BLaER1 (cell line): ENCODE results near the gene TPCN1.

Experiments
- H3K27ac ChIP-seq: shearing (Covaris generic); formaldehyde crosslinking; 2 replicates; pipeline ENCODE4 v1.8.1; 2022
- H3K27me3 ChIP-seq: shearing (Covaris generic); formaldehyde crosslinking; 2 replicates; pipeline ENCODE4 v1.8.1; 2022
- H3K36me3 ChIP-seq: shearing (Covaris generic); formaldehyde crosslinking; 2 replicates; pipeline ENCODE4 v1.8.1; 2022
- H3K4me1 ChIP-seq: shearing (Covaris generic); formaldehyde crosslinking; 2 replicates; pipeline ENCODE4 v1.8.1; 2022
- H3K4me2 ChIP-seq: shearing (Covaris generic); formaldehyde crosslinking; 2 replicates; pipeline ENCODE4 v1.8.1; 2022
- H3K4me3 ChIP-seq: shearing (Covaris generic); formaldehyde crosslinking; 2 replicates; pipeline ENCODE4 v1.8.1; 2022
- H3K9ac ChIP-seq: shearing (Covaris generic); formaldehyde crosslinking; 2 replicates; pipeline ENCODE4 v1.8.1; 2022
- H3K9me3 ChIP-seq: shearing (Covaris generic); formaldehyde crosslinking; 2 replicates; pipeline ENCODE4 v1.8.1; 2022
- H4K20me1 ChIP-seq: shearing (Covaris generic); formaldehyde crosslinking; 2 replicates; pipeline ENCODE4 v1.8.1; 2022
- Cebpa-rat ChIP-seq: shearing (Covaris generic); IDR thresholded peaks from 2 replicates; pipeline ENCODE4 v1.8.1; 2022

TPCN1 gene

GRCh38 chr12:113184098-113184899, 37.0 kb upstream of the TPCN1 start:
- no peaks in the 10 kb centered on the region for H3K9me3 ChIP-seq
- H3K4me2 ChIP-seq, result peak overlapping the region; percentile 84
- peak overlapping the region; percentile 98 for H3K9ac ChIP-seq
- no peak for TF ChIP-seq Cebpa-rat
- peaks cover 74% of the 10 kb centered on the region for H4K20me1 ChIP-seq
- no peaks in the 10 kb centered on the region for H3K27me3 ChIP-seq
- H3K4me1 ChIP-seq, result peaks cover 46% of the 10 kb centered on the region
- peak overlapping the region; percentile 99 for H3K27ac ChIP-seq
- peak overlapping the region; percentile 89 for H3K4me3 ChIP-seq
- H3K36me3 ChIP-seq, result peaks cover 66% of the 10 kb centered on the region

- H3K36me3 ChIP-seq, result peaks cover 66% of the 10 kb centered on the region
Measured at GRCh38 chr12:113184900-113185179, 36.4 kb upstream of the TPCN1 start.

DNA sequence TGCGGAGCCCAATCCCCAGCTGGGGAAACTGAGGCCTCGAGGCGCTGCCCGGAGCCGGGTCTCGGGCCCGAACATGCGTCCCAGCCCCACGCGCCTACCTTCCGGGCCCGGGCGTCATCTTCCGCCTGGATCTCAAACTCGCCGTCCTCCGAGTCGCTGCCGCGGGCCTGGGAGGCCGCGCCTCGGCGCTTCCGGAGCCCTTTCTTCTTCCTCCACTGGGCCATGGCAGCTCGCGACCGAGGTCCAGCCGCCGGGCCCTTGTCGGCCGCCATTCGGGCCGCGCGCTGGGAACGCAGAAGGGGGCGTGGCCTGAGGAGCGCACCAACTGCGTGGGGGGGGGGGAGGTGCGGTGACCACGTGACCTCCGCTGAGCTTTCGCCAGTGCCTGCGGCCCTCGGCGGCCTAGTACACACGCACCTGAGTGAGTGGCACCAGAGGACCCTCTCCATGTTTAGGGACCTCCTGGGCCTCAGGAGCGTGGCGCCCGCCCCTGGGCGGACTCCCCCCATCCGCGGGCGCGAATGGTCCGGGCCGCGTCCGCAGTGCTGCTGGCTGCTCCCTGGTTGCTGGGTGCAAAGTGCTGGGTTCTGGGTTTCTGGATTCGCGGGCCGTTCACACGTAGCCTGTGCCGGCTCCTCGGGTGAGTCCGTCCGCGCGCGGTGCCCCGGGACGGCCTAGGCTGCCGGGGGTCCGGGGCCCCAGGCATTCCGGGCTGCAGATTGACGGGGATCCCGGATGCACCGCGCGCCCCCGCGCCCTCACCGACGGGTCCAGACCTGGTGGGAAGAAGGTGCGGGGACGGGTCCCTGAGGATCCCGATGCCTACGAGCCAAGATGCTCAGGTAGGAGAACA, 35.9 kb upstream of the TPCN1 start, which contains the start of the genes DDX54 and RITA1:
DDX54 (minus strand) TSS at position 299 of the 853 bp plus-strand sequence; CDS start at position 272, 27 bp downstream.
RITA1 (plus strand) TSS at position 542 of the 853 bp plus-strand sequence. CDS start 1,026 bp downstream, outside the sequence.
- Histone ChIP-seq H3K9ac (peak within 1 kb of the TSS; percentile 98), H3K27ac (peak within 1 kb of the TSS; percentile 99), H3K27me3 (no peaks in the 10 kb centered on the region), H3K9me3 (no peaks in the 10 kb centered on the region), H3K4me2 (peak within 1 kb of the TSS; percentile 84), H3K36me3 (peaks cover 66% of the 10 kb centered on the region), H3K4me1 (peaks cover 46% of the 10 kb centered on the region), H3K4me3 (peak within 1 kb of the TSS; percentile 89), H4K20me1 (peaks cover 76% of the 10 kb centered on the region)
- no peak for TF ChIP-seq Cebpa-rat

More at GRCh38 chr12:113184900-113185179, 36.4 kb upstream of the TPCN1 start:
- Histone ChIP-seq H3K4me2 (peak overlapping the region; percentile 84), H3K27me3 (no peaks in the 10 kb centered on the region), H3K27ac (peak overlapping the region; percentile 99), H3K9me3 (no peaks in the 10 kb centered on the region), H4K20me1 (peaks cover 76% of the 10 kb centered on the region), H3K4me3 (peak overlapping the region; percentile 89), H3K4me1 (peaks cover 46% of the 10 kb centered on the region), H3K9ac (peak overlapping the region; percentile 98)
- TF ChIP-seq Cebpa-rat, result no peak

DNA sequence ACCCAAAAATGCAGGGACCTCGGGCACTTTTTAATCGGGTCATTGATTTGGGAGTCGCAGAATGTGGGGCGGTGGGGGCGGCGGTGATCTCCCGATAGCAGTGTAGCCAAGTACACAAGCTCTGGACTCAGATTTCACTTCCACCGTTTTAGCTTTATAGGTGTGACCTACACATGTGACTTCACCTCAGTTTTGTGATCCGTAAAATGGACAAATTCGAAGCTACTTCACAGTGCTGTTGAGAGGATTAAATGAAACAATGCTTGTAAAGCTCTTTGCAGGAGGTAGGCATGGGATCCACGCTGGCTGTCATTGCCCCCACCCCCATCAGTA, 35.3 kb upstream of the TPCN1 start:
- Histone ChIP-seq H4K20me1 (peaks cover 76% of the 10 kb centered on the region), H3K9ac (peak overlapping the region; percentile 98), H3K4me2 (peak overlapping the region; percentile 84), H3K4me3 (peak overlapping the region; percentile 89), H3K4me1 (peaks cover 46% of the 10 kb centered on the region), H3K36me3 (peaks cover 66% of the 10 kb centered on the region), H3K27ac (peak overlapping the region; percentile 99), H3K27me3 (no peaks in the 10 kb centered on the region), H3K9me3 (no peaks in the 10 kb centered on the region)
- TF ChIP-seq Cebpa-rat, result no peak

DNA sequence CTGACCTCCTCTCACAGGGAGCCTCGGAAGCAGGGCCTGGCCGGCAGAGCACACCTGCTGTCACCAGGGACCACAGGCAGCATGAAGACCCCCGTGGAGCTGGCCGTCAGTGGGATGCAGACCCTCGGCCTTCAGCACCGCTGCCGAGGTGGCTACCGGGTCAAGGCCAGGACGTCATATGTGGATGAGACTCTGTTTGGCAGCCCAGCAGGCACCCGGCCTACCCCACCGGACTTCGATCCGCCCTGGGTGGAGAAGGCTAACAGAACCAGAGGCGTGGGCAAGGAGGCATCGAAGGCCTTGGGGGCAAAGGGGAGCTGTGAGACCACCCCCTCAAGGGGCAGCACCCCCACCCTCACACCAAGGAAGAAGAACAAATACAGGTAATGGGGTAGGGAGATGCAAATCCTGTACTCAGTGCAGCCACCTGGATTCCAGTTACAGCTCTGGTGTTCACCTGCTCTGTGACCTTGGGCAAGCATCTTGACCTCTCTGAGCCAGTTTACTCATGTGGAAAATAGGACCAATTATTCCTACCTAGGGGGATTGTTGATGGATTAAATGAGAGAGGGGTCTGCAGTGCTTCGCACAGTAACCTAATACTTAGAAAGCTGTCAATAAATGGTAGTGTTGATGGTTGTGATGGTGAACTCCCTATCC, 34.5 kb upstream of the TPCN1 start:
- no peak for TF ChIP-seq Cebpa-rat
- no peaks in the 10 kb centered on the region for H3K9me3 ChIP-seq
- H3K36me3 ChIP-seq, result peaks cover 67% of the 10 kb centered on the region
- no peaks in the 10 kb centered on the region for H3K27me3 ChIP-seq
- peak overlapping the region; percentile 98 for H3K9ac ChIP-seq
- no peak overlapping the region for H3K27ac ChIP-seq
- peak overlapping the region; percentile 84 for H3K4me2 ChIP-seq
- H3K4me1 ChIP-seq, result peaks cover 46% of the 10 kb centered on the region
- peak overlapping the region; percentile 89 for H3K4me3 ChIP-seq
- H4K20me1 ChIP-seq, result peaks cover 78% of the 10 kb centered on the region

- TF ChIP-seq Cebpa-rat, result no peak
- no peaks in the 10 kb centered on the region for H3K9me3 ChIP-seq
- no peak overlapping the region for H3K4me2 ChIP-seq
- peaks cover 67% of the 10 kb centered on the region for H4K20me1 ChIP-seq
- no peak overlapping the region for H3K9ac ChIP-seq
- no peak overlapping the region for H3K4me3 ChIP-seq
- no peak overlapping the region for H3K27ac ChIP-seq
- H3K4me1 ChIP-seq, result peaks cover 36% of the 10 kb centered on the region
- no peaks in the 10 kb centered on the region for H3K27me3 ChIP-seq
- peaks cover 60% of the 10 kb centered on the region for H3K36me3 ChIP-seq
Measured at GRCh38 chr12:113189361-113189760, 31.9 kb upstream of the TPCN1 start.

- Histone ChIP-seq H3K27ac (no peak overlapping the region), H4K20me1 (peaks cover 81% of the 10 kb centered on the region), H3K36me3 (peaks cover 60% of the 10 kb centered on the region), H3K9me3 (no peaks in the 10 kb centered on the region), H3K4me2 (no peak overlapping the region), H3K4me3 (no peak overlapping the region), H3K27me3 (no peaks in the 10 kb centered on the region), H3K9ac (no peak overlapping the region), H3K4me1 (peaks cover 38% of the 10 kb centered on the region)
- TF ChIP-seq Cebpa-rat, result no peak
Measured at GRCh38 chr12:113190761-113191160, 30.5 kb upstream of the TPCN1 start.

- Histone ChIP-seq H3K9me3 (no peaks in the 10 kb centered on the region), H3K27ac (no peak overlapping the region), H3K27me3 (no peaks in the 10 kb centered on the region), H3K4me3 (no peak overlapping the region), H3K4me2 (no peak overlapping the region), H4K20me1 (peaks cover 80% of the 10 kb centered on the region), H3K9ac (no peak overlapping the region), H3K4me1 (peaks cover 34% of the 10 kb centered on the region), H3K36me3 (peaks cover 60% of the 10 kb centered on the region)
- no peak for TF ChIP-seq Cebpa-rat
Measured at GRCh38 chr12:113191227-113191626, 30.0 kb upstream of the TPCN1 start.

DNA sequence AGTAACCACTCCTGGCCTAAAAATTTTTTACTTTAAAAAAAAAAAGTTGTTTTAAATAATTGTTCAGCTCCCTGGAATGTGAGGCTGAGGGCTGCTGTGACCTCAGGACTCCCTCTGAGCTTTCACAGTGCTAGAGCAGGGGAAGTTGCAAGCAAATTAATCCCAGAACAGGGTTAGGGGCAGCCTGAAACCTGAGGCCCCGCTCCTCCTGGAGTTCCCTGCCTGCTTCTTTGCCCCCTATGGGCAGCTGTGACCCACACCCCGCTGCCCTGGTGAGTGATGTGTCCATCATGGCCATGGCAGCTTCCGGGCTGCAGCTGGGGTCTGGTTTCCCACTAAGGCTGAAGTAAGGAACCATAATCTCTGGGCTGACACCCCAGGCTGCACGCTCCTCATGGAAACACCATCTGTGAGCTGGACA, 26.3 kb upstream of the TPCN1 start:
- Histone ChIP-seq H3K36me3 (peaks cover 31% of the 10 kb centered on the region), H3K9ac (no peak overlapping the region), H3K9me3 (no peaks in the 10 kb centered on the region), H3K27me3 (no peaks in the 10 kb centered on the region), H3K4me1 (peaks cover 13% of the 10 kb centered on the region), H3K4me2 (no peak overlapping the region), H3K27ac (no peak overlapping the region), H4K20me1 (peaks cover 70% of the 10 kb centered on the region), H3K4me3 (no peak overlapping the region)
- TF ChIP-seq Cebpa-rat, result no peak
